Glomerular visceral epithelial cell (primary cell): Measurements from ENCODE around the gene HNRNPA1L2.

Source experiments
- DNase-seq: peaks from one replicate; pipeline ENCODE4 v3.0.0-alpha.2; 2016; ENCODE audit errors: extremely low spot score

The HNRNPA1L2 gene

DNA sequence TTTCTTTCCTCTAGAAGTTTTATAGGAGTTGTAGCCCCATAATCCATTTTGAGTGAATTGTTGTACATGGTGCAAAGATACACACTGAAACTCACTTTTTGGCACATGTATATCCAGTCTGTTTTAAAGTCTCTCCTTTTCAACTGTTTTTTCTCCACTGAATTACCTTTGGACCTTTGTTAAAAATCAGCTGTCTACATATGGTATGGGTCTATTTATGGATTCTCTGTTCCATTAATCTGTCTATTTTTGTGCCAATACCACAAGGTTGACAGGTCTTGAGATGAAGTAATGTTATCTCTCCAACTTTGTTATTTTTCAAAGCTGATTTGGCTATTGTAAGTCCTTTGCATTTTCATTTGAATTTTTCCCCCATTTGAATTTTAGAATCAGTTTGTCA lies 4.7 kb downstream of the HNRNPA1L2 start:
- no peak for DNase-seq

DNA sequence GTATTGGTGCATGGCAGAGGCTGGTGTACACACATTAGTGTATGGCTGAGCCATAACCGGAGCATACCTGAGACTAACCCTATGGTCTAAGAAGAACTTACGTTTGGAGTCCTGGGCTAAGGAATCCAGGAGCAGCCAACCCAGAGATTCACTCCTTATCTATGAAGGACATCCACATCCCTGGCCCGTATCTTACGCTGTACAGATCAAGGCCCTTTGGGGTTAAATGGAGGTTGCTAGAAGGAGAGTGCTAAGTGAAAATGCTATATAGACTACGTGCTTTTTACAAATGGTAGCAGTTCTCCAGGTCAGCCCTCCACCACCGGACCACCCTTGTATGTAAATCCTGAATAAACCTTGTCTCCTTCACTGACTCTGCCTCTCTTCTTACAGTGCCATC lies 8.5 kb downstream of the HNRNPA1L2 start:
- DNase-seq: no peak

DNA sequence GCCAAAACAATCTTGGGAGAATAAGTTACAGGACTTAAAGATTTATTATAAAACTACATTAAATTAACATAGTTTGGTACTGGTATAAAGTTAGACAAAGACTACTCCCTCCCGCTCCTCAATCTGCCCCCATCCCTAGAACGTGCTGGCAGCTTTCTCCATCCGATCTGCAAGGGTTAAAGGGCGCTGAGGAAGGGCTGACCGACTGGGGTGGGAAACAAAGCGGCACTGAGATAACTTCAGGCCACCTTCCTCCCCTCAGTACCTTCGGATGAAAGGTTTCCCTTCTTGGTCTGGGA lies 9.6 kb downstream of the HNRNPA1L2 start:
- DNase-seq: no peak

DNA sequence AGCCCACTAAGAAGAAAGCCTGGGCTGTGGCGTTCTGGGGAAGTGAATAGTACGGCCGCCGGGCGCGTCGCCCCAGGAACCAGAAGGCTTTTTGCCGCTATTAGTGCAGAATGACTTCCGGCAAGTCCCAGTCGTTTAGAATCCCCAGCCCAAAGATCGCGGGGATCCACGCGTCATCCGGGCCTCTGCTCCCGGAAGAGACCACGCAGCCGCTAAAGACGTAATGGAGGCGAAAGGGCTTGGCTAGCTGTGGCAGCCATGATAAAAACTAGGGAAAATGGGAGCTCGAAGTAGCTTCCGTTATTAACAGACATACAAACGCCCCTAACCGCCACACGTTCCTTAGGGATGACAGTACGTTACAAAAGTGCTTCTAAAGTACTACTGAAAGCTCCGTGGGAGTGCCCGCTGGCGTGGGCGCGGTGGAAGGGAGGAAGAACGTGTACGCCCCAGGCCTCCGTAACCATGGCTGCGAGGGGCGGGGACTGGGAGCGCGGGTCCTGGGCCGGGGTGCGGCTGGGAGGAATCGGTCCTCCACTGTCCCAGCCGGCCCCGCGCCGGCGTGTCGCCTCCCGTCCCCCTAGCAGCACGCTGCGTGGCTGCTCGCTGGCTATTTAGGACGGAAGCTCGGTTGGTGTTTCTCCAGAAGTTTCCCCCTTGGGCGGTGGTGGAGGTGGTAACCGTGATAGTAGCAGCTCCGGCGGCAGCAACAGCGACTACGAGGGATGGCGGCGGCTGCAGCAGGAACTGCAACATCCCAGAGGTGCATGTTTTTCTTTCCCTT lies 10.2 kb downstream of the HNRNPA1L2 start, which contains the start of gene SUGT1:
Gene SUGT1, plus strand, starts transcription at position 641 of the 784 bp plus-strand sequence. Its CDS starts 85 bp downstream, at position 726.
- peak; percentile 98 for DNase-seq

DNA sequence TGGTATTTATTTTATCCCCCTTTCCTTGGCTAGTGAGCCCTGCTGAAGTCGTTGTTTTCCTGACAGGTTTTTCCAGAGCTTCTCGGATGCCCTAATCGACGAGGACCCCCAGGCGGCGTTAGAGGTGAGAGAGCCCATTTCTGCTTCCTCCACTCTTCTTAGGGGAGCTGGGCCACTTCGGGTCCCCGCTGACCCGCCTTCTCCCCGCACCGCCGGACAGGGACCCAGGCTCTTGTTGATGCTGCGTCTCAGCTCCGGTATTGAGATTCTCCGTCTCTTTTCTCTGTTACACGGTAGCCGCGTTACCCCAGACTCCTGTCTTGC lies 10.7 kb downstream of the HNRNPA1L2 start:
- no peak for DNase-seq

DNA sequence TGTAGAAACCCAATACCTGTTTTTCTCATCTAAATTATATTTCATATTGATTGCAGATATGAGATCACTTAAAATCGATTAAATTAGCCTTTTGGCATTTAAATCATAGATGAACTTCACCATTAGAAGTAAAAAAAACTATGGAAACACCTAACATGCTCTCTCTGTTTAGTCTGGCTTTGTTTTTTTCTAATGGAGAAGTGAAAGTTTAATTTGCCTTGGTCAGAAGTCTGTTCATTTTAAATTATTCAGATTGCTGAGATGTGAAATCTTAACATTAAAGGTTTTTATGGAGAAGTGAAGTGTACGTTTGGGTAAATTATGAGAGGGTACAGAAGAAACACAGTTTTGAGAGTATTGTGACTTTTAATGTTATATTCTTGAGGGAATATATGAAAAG lies 17.1 kb downstream of the HNRNPA1L2 start:
- no peak for DNase-seq

DNA sequence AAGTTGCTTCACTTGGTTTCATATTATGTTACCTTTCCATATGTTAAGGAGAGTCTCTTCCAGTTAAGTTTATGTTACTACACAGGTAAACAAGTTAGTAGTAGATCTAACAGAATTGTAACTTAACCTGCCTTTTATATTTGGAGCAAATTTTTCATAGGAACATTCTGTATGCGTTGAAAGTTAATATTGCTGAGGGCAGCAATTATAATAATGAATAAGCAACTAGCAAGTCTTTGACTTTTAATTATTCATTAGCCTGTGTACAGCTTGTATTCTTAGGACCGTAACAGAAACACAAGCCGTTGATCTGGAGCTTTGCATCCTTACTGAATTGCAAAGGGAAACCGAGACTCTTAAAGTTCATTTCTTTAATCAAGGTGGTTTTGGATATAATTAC lies 22.0 kb downstream of the HNRNPA1L2 start:
- DNase-seq: no peak

DNA sequence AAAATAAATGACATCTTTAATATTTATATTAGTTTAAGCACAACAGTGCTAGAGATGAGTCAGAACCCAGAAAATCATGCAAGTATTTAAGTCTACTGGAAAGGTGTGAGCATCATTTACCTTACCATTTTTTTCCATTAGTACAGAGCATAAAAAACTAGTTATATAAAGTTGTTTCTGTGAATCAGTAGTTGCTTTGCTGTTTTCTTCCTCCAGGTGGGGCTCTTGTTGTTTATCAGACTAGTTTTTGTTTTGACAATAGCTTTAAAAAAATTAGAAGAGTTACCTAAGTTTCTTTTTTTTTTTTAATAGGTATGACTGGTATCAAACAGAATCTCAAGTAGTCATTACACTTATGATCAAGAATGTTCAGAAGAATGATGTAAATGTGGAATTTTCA lies 23.1 kb downstream of the HNRNPA1L2 start:
- DNase-seq: no peak

DNA sequence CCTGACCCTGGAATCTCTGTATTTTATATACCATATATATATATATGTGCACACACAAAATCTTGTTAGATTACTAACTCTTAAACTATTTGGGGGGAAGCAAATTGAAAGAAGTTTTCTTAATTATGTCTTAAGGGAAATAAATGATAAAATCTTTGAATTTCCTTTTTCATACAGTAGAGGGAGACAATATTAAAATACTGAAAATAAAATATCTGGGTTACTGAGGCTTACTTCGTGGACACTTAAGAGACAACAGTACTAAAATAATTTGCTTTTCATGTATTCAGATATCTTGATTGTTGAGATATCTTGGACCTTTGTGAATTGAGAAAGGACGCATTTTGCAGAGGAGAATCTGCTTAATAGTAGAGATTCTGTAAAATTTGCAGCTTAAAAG lies 27.4 kb downstream of the HNRNPA1L2 start:
- DNase-seq: no peak

DNA sequence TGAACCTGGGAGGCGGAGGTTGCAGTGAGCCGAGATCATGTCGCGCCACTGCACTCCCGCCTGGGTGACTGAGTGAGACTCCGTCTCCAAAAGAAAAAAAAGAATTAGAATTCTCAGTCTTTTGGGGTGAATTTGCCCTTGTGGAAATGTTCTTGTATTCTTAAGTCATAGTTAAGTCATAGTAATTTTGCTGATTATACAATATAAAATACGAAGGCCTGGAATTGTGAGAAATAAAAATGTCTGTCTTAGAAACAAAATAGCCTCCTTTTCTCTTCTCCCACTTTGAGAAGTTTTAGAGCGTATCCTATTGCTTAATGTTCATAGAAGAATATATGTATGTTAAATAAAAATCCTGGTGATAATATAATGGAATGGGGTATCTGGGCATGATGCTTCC lies 28.5 kb downstream of the HNRNPA1L2 start:
- no peak for DNase-seq

DNA sequence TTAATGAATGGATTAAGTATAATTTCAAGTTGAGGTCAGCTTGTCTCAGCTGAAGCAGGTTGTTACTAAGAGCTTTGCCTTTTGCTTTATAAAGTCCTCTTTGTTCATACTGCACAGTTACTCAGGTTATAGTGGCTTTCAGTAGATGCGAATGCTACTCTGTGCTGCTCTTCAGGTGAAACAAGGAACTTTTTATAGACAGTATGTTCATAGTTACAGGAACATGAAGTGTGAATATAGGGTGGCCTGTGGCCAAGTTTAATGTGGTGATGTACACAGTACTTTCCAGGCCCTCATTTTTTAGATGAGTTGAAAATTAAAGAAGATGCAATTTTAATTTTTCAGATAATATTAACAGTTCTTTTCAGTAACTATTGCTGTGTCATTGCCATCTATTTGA lies 31.2 kb downstream of the HNRNPA1L2 start:
- DNase-seq: no peak

DNA sequence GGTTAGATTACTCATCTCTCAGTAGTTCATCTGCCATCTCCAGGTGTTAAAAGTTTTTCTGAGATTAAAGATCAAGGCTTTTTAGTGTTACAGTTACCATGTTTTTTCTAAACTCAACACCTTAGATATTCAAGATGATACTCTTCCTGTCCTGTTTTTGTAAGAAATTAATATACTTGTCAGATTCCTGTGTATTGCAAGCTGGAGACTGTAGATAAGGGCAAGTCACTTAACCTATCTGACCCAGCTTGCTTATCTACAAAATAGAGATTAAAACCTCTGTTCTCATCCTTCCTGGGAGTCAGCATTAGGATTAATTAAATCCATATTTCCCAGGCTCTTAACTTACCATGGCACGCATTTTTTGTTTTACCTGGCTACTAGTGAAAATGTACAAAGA lies 35.6 kb downstream of the HNRNPA1L2 start:
- no peak for DNase-seq

DNA sequence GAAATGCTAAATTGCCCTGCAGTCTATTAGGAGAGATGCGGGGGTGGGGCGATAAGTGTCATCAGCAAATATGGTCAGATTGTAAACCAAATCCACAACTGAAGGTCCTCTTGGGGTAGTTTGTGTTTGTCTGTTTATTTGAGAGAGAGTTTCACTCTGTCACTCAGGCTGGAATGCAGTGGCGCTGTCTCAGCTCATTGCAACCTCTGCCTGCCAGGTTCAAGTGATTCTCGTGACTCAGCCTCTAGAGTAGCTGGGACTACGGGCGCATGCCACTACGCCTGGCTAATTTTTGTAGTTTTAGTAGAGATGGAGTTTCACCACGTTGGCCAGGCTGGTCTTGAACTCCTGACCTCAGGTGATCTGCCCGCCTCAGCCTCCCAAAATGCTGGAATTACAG lies 43.6 kb downstream of the HNRNPA1L2 start:
- peak; percentile 51 for DNase-seq

DNA sequence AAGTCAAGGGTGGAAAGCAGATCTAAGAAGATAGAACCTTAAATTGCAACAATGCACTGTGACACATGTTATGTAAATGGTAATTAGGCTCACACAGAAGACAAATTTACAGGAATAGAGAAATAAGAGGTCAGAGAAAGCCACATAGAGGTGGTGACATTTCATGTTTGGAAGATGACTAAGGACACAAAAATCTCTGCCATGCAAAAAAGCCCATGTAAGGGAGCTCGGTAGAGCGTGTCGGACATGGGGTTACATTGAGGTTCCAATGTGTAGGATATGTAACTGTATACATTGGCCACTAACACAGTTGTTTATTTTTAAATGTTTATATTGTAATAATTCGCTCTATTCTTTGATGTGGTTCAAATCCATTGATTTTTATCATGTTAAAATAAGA lies 44.1 kb downstream of the HNRNPA1L2 start:
- peak; percentile 57 for DNase-seq
